Measurements from ENCODE around the gene NCOA4.
"Not testable (repeated sequence)": the region's sequence is repeated elsewhere in the genome, so short reads cannot be mapped to it uniquely, and the experiment has no call there.

NCOA4 gene

DNA sequence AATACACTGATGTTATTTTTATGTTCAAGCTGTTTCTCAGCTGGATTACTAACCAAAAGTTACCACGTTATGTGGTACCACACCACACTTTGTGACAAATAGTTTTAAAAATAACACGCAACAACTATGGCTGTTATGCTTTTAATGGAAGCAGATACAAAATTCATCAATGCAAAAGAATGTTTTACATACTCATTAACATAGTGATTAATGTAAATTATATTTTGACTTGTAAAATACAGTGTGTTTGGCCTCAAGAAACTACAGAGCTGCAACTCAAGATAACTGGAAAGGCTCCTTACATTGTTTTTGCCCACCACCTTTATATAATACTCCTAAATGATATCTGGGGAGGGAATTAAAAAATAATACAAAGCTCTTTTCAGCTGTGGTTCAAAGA lies 25.5 kb downstream of the NCOA4 start:
- Histone ChIP-seq H3K79me2 (peaks cover 3% of the 10 kb centered on the region), H3K9ac (no peak overlapping the region), H3K27ac (no peak overlapping the region), H3K9me3 (ENCODE audit: control insufficient read depth, low read length) (no peaks in the 10 kb centered on the region), H3K4me2 (ENCODE audit: low read length) (no peak overlapping the region), H2AFZ (no peak overlapping the region), H3K27me3 (ENCODE audit: control insufficient read depth, insufficient read depth, low read length) (no peaks in the 10 kb centered on the region), H3K36me3 (ENCODE audit: control insufficient read depth, insufficient read depth, low read length) (no peaks in the 10 kb centered on the region), H3K4me1 (peaks cover 5% of the 10 kb centered on the region), H3K4me3 (ENCODE audit: low read depth, low read length) (no peak overlapping the region)
- no peak for TF ChIP-seq CTCF (IDR thresholded peaks at IDR 0.05)

DNA sequence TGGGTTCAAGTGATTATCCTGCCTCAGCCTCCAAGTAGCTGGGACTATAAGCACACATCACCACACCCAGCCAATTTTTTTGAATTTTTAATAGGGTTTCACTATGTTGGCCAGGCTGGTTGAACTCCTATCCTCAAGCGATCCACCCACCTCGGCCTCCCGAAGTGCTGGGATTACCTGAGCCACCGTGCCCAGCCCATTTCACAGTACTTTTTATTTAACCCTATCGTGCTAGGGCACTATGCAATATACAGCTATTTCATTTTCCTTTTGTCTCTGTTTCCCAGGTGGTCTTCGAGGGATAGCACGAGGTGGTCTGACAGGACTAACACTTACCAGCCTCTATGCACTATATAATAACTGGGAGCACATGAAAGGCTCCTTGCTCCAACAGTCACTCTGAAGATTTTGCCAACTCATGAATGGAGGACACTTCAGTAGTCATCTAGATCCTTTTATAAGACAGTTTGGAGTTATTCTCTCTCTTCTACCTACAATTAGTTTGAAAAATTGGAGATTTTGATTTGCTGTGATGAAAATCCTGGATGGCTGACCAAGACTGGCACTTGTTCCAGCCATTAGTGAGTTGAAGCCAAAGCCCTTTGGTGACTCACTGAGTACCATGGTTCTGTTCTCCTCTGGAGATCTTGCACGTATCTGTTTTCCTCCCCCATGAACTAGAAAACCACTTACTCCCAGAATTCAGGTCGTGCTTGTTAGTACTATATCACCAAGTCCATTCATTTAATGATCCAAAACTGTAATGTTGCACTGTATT lies 27.3 kb downstream of the NCOA4 start:
- Histone ChIP-seq H2AFZ (no peak overlapping the region), H3K4me3 (ENCODE audit: low read depth, low read length) (no peak overlapping the region), H3K79me2 (peaks cover 5% of the 10 kb centered on the region), H3K27ac (no peak overlapping the region), H3K9ac (no peak overlapping the region), H3K4me1 (peaks cover 5% of the 10 kb centered on the region), H3K4me2 (ENCODE audit: low read length) (no peak overlapping the region), H3K27me3 (ENCODE audit: control insufficient read depth, insufficient read depth, low read length) (no peaks in the 10 kb centered on the region), H3K9me3 (ENCODE audit: control insufficient read depth, low read length) (no peaks in the 10 kb centered on the region), H3K36me3 (ENCODE audit: control insufficient read depth, insufficient read depth, low read length) (no peaks in the 10 kb centered on the region)
- no peak for TF ChIP-seq CTCF (IDR thresholded peaks at IDR 0.05)

GRCh38 chr10:46002189-46002687 lies 28.2 kb downstream of the NCOA4 start:
- H3K4me2 ChIP-seq (ENCODE audit: low read length); H3K36me3 ChIP-seq (ENCODE audit: control insufficient read depth, insufficient read depth, low read length); H3K4me3 ChIP-seq (ENCODE audit: low read depth, low read length); H3K79me2 ChIP-seq; H3K27me3 ChIP-seq (ENCODE audit: control insufficient read depth, insufficient read depth, low read length); H2AFZ ChIP-seq; H3K4me1 ChIP-seq; H3K9ac ChIP-seq; H3K9me3 ChIP-seq (ENCODE audit: control insufficient read depth, low read length); H3K27ac ChIP-seq: not testable (repeated sequence)

- H3K27me3 ChIP-seq (ENCODE audit: control insufficient read depth, insufficient read depth, low read length): no peaks in the 10 kb centered on the region
- no peak overlapping the region for H2AFZ ChIP-seq
- no peak overlapping the region for H3K27ac ChIP-seq
- no peak overlapping the region for H3K4me2 ChIP-seq (ENCODE audit: low read length)
- no peaks in the 10 kb centered on the region for H3K4me1 ChIP-seq
- H3K4me3 ChIP-seq (ENCODE audit: low read depth, low read length): no peak overlapping the region
- no peak overlapping the region for H3K9ac ChIP-seq
- peaks cover 12% of the 10 kb centered on the region for H3K79me2 ChIP-seq
- TF ChIP-seq CTCF (IDR thresholded peaks at IDR 0.05): no peak
- no peaks in the 10 kb centered on the region for H3K9me3 ChIP-seq (ENCODE audit: control insufficient read depth, low read length)
- no peaks in the 10 kb centered on the region for H3K36me3 ChIP-seq (ENCODE audit: control insufficient read depth, insufficient read depth, low read length)
Observed at GRCh38 chr10:46001187-46001756, 29.2 kb downstream of the NCOA4 start.

DNA sequence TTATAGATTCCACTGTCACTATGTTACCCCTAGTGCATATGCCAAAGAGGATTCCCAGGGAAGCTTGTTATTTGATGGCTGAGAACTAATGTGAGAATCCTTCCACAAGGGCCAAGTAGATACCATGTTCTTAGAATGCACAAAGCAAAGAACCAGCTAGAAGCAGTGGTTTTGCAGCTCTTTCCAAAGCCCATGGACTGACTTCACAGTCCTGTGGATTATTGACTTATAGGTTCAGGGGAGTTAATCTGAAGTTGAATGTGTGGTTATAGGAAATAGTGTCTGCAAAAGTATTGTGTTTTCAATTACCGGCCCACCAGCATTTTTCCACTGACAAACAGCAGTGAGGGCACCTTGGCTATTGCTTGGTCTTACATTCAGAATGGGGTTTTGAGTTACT lies 29.9 kb downstream of the NCOA4 start:
- no peaks in the 10 kb centered on the region for H3K36me3 ChIP-seq (ENCODE audit: control insufficient read depth, insufficient read depth, low read length)
- no peak for TF ChIP-seq CTCF (IDR thresholded peaks at IDR 0.05)
- no peak overlapping the region for H2AFZ ChIP-seq
- H3K4me1 ChIP-seq: no peaks in the 10 kb centered on the region
- no peaks in the 10 kb centered on the region for H3K27me3 ChIP-seq (ENCODE audit: control insufficient read depth, insufficient read depth, low read length)
- no peak overlapping the region for H3K9ac ChIP-seq
- H3K27ac ChIP-seq: no peak overlapping the region
- no peak overlapping the region for H3K4me3 ChIP-seq (ENCODE audit: low read depth, low read length)
- no peak overlapping the region for H3K4me2 ChIP-seq (ENCODE audit: low read length)
- H3K79me2 ChIP-seq: peaks cover 14% of the 10 kb centered on the region
- H3K9me3 ChIP-seq (ENCODE audit: control insufficient read depth, low read length): no peaks in the 10 kb centered on the region

GRCh38 chr10:45999955-46000354 lies 30.5 kb downstream of the NCOA4 start:
- H3K36me3 ChIP-seq (ENCODE audit: control insufficient read depth, insufficient read depth, low read length); H2AFZ ChIP-seq; H3K27me3 ChIP-seq (ENCODE audit: control insufficient read depth, insufficient read depth, low read length); H3K9me3 ChIP-seq (ENCODE audit: control insufficient read depth, low read length); H3K27ac ChIP-seq; H3K4me1 ChIP-seq; H3K4me2 ChIP-seq (ENCODE audit: low read length); H3K9ac ChIP-seq; H3K4me3 ChIP-seq (ENCODE audit: low read depth, low read length): not testable (repeated sequence)
- peaks cover 14% of the 10 kb centered on the region for H3K79me2 ChIP-seq
